ENCODE measurements around the gene B3GNT5. TPM values are rescaled to one million over a fixed set of nuclear protein-coding genes. Genes with fewer than 3 reads are reported as not detected.
A peak's percentile ranks its signal among the peaks of the same experiment; 100 is the strongest.

B3GNT5 gene
- total and polyA plus RNA-seq, 9 of the 15 experiments (the other 6 are each of a cell fraction or from before 2014, with no cell fraction given), result 8.8 to 23.8 (median 14.4) TPM

GRCh38 chr3:183298701-183299153 lies 45.7 kb downstream of the B3GNT5 start (continued):
- TF ChIP-seq DACH1 (IDR thresholded peaks at IDR 0.05; ENCODE audit: partially characterized antibody) (peak; percentile 66), E2F5 (CRISPR knock-in tag; IDR thresholded peaks at IDR 0.05) (no peak), MGA (IDR thresholded peaks at IDR 0.05) (peak; percentile 72), U2AF2 (optimal IDR thresholded peaks at IDR 0.05; ENCODE audit: low read depth, low read length) (no peak), SLC30A9 (CRISPR knock-in tag; IDR thresholded peaks at IDR 0.05) (no peak), ZNF282 (CRISPR knock-in tag; IDR thresholded peaks at IDR 0.05) (no peak)
- TF ChIP-seq, protein P1, sequence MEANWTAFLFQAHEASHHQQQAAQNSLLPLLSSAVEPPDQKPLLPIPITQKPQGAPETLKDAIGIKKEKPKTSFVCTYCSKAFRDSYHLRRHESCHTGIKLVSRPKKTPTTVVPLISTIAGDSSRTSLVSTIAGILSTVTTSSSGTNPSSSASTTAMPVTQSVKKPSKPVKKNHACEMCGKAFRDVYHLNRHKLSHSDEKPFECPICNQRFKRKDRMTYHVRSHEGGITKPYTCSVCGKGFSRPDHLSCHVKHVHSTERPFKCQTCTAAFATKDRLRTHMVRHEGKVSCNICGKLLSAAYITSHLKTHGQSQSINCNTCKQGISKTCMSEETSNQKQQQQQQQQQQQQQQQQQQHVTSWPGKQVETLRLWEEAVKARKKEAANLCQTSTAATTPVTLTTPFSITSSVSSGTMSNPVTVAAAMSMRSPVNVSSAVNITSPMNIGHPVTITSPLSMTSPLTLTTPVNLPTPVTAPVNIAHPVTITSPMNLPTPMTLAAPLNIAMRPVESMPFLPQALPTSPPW (CRISPR knock-in tag; IDR thresholded peaks at IDR 0.05), result peak; percentile 56
- TF ChIP-seq, protein P2, sequence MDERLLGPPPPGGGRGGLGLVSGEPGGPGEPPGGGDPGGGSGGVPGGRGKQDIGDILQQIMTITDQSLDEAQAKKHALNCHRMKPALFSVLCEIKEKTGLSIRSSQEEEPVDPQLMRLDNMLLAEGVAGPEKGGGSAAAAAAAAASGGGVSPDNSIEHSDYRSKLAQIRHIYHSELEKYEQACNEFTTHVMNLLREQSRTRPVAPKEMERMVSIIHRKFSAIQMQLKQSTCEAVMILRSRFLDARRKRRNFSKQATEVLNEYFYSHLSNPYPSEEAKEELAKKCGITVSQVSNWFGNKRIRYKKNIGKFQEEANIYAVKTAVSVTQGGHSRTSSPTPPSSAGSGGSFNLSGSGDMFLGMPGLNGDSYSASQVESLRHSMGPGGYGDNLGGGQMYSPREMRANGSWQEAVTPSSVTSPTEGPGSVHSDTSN (CRISPR knock-in tag; IDR thresholded peaks at IDR 0.05; ENCODE audit: low read depth), result no peak
- TF ChIP-seq, protein P2 (tag; conservative IDR thresholded peaks at IDR 0.05; ENCODE audit: low read depth), result no peak
